GM12872 (cell line): Measurements from ENCODE around the gene ARID1B.

ENCODE experiments used
- TF ChIP-seq, protein P1 (sequence below): IDR thresholded peaks from 3 replicates; pipeline ENCODE4 v1.5.1; 2011; ENCODE audit warnings: low read depth, mild to moderate bottlenecking, low read length, moderate library complexity; ENCODE audit not compliant: insufficient read depth

ARID1B gene

DNA sequence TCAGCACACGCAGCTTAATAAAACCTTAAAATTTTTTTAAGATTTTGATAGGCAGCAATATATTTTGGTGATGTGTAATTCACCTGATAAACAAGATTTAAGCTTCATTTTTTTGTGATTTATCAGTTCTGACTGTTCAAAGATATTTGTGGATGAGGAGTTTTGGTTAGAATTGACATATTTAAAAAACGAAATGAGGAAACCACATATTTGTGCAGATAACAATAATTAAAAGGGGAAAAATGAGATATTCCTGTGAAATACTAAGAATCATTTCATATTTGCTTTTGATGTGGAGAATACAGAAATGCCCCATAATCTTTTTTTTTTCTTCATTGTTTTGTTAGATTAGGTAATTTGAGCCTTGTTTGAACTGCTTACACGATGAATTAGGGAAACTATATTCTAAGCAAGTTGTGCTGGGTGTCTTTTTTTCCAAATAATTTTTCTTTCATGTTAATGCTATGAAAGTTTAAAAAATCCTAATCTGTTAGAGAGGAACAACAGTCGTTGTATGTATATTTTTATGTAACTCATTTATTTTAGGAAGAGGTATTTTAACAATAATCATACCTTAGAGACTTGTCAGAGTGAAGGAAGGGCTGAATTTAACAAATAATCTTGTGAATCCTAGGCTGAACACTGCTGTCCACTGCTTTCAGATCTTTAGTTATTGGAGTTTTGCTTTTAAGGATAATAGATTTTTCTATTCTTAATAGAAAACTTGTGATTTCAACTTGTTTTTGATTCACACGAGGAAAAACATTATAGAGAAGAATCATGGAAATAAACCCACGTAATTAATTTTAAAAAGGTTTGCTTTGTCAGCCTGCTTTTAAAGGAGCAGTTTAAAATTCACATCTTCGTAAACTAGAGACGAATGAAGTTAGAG is 4.0 kb downstream of the ARID1B start:
- TF ChIP-seq, protein P1, sequence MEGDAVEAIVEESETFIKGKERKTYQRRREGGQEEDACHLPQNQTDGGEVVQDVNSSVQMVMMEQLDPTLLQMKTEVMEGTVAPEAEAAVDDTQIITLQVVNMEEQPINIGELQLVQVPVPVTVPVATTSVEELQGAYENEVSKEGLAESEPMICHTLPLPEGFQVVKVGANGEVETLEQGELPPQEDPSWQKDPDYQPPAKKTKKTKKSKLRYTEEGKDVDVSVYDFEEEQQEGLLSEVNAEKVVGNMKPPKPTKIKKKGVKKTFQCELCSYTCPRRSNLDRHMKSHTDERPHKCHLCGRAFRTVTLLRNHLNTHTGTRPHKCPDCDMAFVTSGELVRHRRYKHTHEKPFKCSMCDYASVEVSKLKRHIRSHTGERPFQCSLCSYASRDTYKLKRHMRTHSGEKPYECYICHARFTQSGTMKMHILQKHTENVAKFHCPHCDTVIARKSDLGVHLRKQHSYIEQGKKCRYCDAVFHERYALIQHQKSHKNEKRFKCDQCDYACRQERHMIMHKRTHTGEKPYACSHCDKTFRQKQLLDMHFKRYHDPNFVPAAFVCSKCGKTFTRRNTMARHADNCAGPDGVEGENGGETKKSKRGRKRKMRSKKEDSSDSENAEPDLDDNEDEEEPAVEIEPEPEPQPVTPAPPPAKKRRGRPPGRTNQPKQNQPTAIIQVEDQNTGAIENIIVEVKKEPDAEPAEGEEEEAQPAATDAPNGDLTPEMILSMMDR, result no peak

DNA sequence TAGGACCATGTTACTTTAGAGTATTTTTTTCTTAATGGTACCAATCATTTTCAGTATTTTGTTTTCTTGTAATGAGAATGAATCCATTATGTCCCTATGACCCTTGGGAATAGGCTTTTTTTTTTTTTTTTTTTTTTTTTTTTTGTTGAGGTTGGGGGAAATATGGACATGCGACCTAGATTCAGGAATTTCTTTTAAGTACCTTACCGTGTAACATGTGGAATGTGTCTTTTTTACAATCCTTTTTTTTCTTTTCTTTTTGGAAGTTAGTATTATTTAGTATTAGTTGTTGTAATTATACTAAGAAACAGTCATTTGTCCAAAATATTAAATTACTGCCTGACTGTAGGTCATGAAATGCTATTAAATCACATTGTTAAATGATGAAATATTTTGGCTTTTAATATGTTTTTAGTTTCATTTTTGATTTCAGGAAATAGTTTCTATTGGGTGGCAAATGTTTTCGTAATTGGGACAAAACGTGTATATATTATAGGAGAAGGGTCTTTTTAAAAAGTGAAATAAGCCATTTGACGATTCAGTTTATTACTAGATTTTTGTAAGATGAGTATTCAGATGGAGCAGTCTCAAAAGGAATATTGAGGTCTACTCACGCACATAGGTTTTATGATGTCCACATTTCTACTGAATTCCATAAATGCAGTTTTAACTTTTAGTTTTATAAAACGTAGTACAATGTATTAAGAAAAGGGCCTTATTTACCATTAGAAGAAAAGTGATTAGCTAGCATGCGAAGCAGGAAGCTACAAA is 4.9 kb downstream of the ARID1B start:
- TF ChIP-seq, protein P1, result no peak

DNA sequence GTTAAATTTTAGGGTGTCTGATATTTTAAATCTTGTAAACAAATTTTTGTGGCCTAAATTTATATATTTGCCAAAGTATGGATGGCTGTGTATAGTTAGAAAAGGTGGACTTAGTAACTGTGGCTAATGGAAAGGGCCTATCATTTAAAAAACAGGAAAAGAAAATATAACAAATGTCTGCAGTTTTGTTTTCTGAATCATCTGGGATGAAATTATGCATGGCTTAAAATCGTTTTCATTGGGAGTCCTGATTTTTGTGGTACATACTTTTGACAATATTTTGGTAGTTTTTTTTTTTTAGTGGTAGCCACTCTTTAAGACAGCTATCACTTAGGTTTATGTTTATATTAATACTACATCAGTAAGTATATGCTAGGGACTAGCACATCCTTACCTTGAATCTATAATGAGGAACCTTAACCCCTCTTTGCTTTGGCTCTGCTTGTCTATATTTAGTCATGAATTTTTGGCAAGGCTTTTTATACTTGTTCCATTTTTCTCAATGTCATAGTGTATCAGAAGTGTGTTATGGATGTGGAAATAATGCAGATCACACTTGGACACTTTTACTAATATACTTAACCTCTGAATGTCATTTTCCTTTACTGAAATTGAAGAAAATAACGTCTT is 5.6 kb downstream of the ARID1B start:
- TF ChIP-seq, protein P1, result no peak

DNA sequence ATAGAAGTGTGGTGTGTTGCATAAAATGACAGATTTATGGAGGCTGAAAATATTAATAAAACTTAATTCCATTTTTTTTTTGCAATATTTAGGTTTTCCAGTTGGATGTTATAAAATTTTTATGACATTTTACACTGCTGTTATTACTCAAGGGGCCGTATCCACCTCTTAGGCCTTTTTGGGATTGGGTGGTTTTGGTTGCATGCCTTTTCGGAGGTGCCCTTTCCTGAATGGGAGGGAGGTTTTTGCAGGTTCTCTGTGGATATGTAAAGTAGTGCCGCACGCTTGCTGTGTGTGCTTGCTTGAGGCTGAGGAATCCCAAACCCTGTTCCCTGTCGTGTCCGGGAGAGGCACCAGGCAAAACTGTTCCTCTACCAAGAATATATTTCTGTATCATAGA is 6.8 kb downstream of the ARID1B start:
- TF ChIP-seq, protein P1, result no peak

DNA sequence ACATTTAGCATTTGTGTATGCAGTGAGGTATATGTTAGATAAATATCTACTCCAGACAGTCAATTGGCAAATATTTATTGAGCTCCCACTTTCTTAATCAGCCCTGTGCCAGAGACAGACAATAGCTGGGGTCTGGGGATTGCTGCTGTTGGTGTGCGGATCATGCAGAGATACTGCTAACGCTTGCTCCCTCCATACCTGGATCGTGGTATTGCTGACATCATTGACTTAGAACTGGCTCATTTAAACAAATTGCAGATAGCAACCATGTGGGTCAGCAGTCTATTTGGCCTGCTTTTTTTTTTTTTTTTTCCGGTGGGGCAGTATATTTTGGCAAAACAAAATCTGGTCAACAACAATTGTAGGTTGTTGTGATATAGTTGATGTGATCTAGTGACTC is 9.5 kb downstream of the ARID1B start:
- TF ChIP-seq, protein P1, result no peak

DNA sequence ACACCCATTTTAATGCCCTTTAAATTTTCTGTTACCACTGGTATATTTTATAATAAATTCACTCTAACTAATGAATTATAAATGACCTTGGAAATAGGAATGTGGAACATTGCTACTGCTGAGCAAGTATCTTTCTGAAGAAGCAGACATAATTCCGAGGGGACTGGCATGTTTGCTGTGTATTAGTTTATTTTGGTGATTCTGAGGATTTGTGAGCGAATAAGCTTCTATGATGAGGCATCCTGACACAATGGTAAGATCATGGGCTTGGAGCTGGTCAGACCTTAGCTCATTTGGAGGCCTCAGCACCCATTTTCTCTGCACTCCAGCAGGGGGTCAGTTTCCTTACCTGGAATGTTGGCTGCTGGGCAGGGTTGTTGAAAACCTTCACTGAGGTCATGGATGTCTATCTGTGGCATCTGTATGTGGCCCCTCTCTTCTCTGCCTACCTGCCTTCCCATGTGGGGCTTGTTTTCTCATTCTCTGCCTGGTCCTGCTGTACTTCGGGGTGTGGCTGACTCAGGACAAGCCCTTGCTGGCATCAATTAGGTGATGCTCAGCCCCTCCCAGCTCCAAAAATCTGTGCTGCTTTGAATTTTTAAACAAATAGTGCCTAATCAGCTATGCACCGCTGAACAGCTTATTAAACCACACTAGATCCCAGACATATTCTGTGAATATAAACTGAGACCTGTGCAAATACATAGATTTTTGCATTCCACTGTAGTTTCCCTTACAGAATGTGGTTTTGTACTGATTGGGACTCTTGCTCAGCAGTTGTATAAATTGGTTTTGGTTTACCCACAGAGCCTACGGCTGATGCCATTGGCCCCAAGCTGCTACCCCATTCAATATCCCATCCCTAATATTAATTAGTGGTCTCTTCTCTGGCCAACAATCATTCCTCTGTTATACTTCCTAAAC is 10.7 kb downstream of the ARID1B start:
- TF ChIP-seq, protein P1, result no peak
